Vagina (tissue), 2 donors: ENCODE data around the gene MPND.

Experiments used
- CTCF ChIP-seq, 3 experiments: fragments of 450-650 bp in 2 of 3; fragments of 200-600 bp in 1 of 3; sonication (generic) in 1 of 3; IDR thresholded peaks; one replicate each; pipeline ENCODE4 v1.5.1; 2017 to 2019; ENCODE audit warnings: antibody characterized with exemption in 3 of 3, mild to moderate bottlenecking in 2 of 3, moderate library complexity in 2 of 3
- POLR2A ChIP-seq, 2 donors: fragments of 450-650 bp; IDR thresholded peaks; one replicate each; pipeline ENCODE4 v1.6.1; 2017; ENCODE audit warnings: antibody characterized with exemption in 2 of 2, mild to moderate bottlenecking in 2 of 2, moderate library complexity in 2 of 2
- POLR2AphosphoS5 ChIP-seq, 2 donors: sonication (generic); formaldehyde crosslinking; IDR thresholded peaks; one replicate each; pipeline ENCODE4 v1.9.0; 2017; ENCODE audit warnings: antibody characterized with exemption in 2 of 2, mild to moderate bottlenecking in 2 of 2, low read depth in 1 of 2; ENCODE audit not compliant: insufficient read depth in 1 of 2

GRCh38 chr19:4324228-4324627, 19.1 kb upstream of the MPND start:
- TF ChIP-seq POLR2A (IDR thresholded peaks at IDR 0.05) (no peak), CTCF (IDR thresholded peaks at IDR 0.05) (no peak), POLR2AphosphoS5 (IDR thresholded peaks at IDR 0.05; ENCODE audit: insufficient read depth in 1 of 2, low read depth in 1 of 2) (no peak)
